T-helper 1 cell treated with Interleukin-12 subunit alpha and Interleukin-12 subunit beta and Interleukin-4 antibody, amounts not matched to agents 30 ng/mL and 1 ng/mL, for 36 hours (primary cell): Measurements from ENCODE around the gene NTM. TPM values are rescaled to one million over a fixed set of nuclear protein-coding genes. Genes with fewer than 3 reads are reported as not detected.
"Not testable (repeated sequence)": the region's sequence is repeated elsewhere in the genome, so short reads cannot be mapped to it uniquely, and the experiment has no call there.

Experiments used
- intact Hi-C: fragments of 100-400 bp; cut with micrococcal nuclease; formaldehyde crosslinking; loops from one replicate; pipeline ENCODE4 v1.15.1; 2024
- total RNA-seq: library from RNA; stranded (reverse); gene quantifications from 2 replicates; pipeline ENCODE4 v1.2.3, GENCODE V29; 2022

NTM gene
- total RNA-seq, 1 donor from 2014 or later, result not detected

DNA sequence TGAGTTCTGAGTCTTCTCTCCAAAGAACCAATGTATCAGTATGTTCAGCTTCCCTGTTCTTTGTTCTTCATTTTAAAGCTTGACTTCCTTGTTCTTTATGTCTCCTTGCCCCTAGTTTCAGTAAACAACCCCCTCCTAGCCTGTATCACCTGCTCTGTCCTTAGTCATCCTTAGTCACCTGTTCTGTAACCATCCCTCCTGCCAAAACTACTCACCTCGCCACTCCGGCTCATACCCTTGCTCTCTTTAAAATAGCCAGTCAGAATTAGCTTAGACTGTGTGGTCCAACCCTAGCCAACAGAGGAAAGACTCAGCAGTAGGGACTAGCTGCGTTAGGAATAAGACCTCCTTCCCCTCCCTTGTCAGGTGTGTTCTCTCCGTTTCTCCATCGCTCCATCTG, 127.3 kb downstream of the NTM start:
- intact Hi-C loops, result not testable (repeated sequence)

DNA sequence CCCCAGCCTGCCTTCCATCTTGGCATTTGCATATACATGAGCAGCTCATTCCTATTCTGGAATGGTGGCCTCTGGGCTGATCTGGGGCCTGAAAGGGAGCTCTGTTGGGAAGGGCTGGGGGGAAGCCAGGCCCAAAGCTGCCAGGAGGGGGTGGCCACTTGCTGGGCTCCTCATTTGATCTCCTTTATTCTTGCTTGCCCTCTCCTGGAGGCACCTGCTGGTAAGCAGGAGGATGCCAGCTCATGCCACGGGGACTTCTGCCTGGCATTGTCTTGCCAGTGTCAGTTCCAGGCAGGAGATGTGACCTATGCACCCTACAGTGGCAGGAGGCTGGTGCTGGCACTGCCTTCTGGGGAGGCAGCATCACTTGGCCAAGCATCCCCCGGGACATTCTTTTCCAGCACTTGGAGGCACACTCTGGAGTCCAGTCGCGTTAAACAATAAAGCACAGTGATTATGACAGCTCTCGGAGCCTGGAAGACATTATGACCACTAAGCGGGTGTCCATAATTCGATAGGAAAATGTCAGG, 128.3 kb downstream of the NTM start:
- intact Hi-C loops, result no loop called here

DNA sequence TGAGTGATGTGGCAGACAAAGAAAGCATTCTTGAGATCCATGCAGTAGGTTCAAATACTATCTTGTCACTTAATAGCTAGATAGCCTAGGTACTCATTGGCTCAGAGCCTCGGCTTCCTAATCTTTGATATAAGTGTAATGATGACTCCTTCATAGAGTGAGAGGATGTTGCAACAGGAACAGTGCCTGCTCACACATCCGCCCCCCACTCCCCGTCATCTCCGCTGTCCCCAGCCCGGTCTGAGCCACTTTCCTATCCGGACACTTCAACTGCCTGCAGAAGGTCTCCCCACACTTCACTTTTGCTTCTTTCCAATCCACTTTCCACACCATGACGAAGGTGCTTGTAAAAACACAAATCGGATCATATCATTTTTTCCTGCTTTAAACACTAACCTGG, 128.8 kb downstream of the NTM start:
- intact Hi-C loops, result no loop called here

DNA sequence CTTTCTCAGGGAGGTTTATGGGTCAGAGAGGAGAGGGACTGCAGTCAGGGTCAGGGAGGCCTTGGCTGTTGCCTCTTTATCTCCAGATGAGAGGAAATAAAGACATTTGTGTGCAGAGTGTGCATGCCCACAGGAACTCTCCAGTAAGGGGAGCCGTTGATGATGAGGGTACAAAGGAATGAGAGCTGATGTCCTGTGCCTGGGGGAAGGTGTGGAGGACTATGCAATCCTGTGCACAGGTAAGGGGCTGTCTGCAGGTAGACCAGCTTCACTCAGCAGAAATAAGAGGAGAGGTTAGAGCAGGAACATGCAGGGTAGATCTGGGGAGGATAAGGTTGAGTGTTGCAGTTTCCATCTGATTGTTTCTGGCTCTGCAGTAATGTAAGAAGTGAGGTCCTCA, 132.6 kb downstream of the NTM start:
- intact Hi-C loops, result no loop called here

DNA sequence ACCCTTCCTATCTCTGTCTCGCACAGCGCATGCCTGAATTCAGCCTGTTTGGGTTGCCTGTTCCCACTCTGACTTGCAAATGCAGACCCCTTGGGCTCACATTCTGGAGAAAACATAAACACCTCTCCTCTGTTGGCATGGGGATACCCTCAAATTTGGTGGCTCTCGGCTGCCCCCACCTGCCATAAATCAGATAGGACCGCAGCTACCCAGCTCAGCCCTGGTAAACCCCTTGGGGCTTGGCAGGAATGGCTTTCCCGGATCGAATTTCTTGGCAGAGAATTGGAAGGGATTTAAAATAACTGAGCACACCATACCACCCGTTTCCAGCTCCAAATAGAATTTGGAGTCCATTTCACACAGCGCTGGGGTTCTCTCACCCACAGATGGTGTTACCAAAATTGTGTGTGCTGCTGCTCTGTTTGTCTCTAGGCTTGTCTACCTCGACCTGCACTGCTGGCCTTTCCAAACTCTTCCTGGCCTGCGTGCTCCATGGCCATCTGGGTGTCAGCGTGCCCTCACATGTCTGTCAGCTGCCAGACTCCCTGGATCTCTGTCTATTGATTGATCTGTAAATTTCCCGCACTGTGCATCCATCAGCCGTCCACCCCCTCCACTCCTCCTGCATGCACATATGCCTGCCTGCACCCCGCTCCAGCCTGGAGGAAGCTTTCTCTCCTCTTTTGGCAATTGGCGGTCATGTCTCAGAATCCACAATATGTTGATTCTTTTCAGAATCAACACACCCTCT, 134.0 kb downstream of the NTM start:
- intact Hi-C loops, result no loop called here

DNA sequence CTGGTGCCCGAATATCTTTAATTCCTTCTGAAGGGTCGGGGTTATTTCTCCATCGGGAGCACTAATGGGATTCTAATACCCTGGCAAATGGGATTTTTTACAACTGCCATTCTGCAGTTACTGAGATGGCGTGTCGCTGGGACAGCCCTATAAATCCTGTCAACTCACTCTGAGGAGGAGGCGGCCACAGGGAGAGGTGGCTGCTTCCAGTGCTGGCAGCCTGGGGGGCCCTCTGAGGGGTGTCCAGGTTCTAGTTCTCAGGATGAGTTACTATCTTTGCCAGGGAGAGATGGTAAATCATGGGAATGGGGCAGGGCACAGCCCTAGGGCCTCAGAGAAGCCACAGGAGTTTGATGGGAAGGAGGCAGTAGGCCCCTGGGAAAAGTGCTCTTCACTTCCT, 135.9 kb downstream of the NTM start:
- intact Hi-C loops, result no loop called here

DNA sequence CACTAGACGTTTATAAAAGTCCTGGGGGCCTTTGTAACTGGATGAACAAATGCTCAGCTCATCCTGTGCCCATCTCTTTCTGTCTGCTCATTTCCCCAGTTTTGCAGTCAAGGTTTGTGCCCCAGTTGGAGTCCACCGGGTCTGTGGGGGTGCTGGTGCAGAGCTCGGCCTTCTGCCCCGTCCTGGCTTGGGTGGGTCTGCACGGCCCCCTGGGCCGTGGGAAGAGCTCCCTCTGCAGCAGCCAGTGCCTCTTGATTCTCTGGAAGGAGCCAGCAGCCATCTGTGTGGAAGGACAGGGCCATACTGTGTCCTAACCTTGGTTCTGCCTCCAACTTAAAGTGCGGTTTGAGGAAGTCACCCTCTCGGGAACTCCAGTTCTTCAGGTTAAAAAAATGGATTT, 140.2 kb downstream of the NTM start:
- intact Hi-C loops, result loop anchor here (5.0 kb wide), 1 partner anchor 448 kb away; no protein-coding TSS in a partner anchor

DNA sequence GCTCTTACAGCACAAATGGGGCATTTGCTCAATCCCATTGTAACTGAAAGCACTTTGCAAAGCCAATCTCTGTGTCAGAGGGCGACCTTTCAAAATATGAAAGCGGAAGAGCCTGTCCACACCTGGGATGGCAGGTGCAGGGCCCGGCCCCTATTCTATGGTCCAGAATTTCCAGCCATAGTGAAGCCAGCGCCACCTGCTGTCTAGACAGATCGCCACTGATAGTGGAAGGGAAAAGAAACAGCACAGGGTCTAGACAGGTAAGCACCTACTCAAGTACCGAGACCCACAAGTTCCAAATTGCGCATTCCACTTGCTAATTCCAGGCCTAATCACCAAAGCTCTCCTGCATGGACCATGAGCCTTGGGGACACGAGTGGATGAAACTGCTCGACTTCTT, 141.4 kb downstream of the NTM start:
- intact Hi-C loops, result loop anchor here (5.0 kb wide), 1 partner anchor 449 kb away; no protein-coding TSS in a partner anchor

DNA sequence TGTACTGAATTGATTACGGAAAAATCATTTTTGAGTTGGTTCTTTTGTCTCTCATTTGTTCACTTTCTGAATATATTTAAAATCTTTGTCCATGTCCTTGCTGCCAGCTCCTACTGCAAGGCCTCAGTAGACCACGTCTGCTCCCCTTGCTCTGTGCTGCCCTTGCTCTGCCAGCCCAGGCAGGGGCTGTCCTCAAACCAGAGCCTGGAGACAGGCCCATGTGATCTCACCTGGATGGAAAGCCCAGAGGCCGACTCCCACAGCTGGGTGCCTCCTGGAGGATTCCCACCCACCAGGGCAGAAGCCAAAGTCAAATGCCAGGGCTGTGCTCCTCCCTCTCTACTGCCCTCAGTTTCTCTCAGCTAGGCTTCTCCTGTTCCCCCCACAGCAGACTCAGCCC, 141.8 kb downstream of the NTM start:
- intact Hi-C loops, result loop anchor here (5.0 kb wide), 1 partner anchor 450 kb away; no protein-coding TSS in a partner anchor

DNA sequence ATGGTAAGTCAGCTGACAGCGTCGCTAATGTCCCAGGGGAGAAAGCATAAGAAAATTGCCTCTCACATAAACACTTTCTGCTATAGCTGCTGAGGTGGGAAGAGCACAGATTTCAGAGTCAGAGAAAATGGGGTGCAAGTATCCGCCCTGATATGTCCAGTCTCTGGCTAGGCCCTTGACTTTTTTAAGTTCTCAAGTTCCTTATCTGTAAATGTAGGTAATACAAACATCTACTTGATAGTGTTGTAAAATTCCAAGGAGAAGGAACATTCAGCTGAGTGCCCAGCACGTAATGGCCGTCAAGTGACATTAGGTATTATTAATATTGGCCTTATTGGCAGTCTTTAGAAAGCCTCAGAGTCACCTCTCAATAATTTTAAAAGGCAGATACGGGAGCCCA, 143.6 kb downstream of the NTM start:
- intact Hi-C loops, result loop anchor here (5.0 kb wide), 1 partner anchor 452 kb away; no protein-coding TSS in a partner anchor

DNA sequence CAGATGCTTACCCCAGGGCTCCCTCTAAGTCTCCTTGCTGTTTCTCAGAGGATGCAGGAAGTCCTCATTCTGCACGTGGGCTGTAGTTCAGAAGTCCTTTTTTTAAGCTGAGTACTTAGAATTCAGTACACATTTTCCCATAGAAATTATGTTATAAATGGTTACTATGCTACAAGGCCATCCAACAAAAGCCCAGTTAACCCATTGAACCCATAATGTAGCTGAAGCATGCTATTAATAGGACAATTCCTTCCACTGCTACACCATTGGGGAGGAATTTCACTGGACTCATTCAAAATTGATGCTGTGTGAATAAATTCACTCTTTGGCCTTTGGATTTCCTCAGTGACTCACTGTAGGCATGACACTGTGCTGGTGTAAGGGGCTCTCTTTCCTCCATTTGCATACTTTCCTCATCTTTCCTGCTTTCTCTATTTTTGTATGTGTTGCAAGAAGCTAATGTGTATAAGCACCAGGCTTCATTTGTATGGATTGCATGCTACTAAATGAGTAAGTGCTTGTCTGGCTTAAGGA, 148.0 kb downstream of the NTM start:
- intact Hi-C loops, result no loop called here

DNA sequence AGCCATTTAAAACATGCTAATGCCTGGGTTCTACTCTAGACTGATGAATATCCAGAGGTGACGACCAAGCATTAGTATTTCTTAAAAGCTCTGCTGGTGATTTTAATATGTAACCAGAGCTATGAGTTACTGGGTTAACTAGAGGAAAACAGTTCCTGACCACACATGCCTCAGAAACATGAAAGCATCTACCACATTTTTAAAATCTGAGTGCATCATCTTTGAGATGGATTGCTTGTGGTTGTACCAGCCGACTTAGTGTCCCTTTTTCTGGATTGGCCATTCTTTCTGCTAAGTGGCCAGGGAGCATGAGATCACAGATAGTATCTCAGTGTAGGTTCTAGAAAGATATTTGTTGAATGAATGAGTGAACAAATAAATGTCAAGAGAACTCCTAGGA, 152.4 kb downstream of the NTM start:
- intact Hi-C loops, result no loop called here

DNA sequence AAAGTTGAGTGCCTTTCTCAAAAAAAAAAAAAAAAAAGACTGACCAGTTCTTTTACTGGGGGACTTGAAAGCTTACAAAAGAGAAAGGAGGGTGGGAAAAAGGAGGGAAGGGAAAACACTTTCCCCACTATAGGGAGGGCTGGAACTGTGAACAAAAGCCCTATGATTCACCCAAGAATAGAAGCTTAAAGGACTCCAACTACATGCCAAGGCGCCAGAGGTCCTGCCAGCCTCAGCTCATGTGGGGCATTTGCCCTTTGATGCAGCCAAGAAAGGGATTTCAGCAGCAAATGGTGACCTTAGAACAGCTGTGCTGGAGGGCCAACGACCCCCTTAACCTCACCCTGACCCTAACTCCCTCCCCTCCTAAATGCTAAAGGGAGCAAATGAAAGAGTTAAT, 160.0 kb downstream of the NTM start:
- intact Hi-C loops, result no loop called here

DNA sequence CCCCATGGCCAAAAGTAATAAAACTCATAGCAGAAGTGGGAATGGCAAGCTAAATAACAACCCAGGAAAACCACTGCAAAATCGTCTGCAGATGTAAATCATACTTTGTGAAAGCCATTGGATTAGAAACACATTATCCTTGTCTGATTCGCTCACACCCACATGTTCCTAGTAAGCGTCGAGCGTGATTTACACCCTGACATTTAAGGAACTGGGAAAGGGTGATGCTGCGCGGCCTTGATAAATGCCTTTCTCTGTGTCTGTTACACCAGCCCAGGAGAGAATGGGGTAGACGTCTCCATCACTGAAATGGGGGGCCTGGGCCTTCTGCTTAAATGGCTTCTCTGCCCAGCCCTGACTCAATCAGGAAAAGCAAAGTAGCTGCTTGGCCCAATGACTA, 162.7 kb downstream of the NTM start:
- intact Hi-C loops, result no loop called here

DNA sequence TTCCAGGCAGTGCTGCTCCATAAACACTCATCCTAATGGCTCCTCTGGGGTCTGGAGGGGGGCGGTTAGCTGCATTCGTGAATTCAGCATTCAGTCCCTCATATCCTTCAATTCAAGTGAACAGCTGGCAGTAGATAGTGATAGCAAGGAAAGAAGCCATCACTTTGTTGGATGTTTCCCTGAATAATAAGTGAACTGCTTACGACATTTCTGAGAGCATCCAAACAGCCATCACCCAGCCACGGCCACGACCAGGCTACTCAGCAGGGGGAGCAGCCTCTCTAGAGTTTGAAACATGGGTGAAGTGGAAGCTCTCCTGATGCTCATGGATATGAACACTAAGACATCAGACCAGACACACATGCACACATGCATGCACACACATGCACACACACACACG, 163.6 kb downstream of the NTM start:
- intact Hi-C loops, result no loop called here

DNA sequence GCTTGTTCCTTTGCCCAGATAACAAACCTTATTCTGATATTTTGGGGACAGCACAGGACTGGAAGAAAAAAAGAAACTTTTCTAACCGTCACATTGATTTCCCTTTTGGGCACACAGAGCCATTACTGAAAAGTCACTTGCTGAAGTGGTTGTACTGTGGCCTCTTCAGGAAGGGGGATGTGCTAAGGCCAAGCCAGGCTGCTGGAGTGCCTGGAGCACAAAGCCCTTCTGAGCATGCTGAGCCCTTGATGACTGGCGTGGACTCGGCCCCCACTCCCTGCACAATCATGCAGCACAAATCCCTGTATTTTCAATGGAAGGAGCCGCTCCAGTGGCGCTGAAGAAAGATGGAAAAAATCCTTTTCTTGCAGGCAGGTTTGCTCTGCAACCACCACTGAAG, 164.2 kb downstream of the NTM start:
- intact Hi-C loops, result no loop called here

DNA sequence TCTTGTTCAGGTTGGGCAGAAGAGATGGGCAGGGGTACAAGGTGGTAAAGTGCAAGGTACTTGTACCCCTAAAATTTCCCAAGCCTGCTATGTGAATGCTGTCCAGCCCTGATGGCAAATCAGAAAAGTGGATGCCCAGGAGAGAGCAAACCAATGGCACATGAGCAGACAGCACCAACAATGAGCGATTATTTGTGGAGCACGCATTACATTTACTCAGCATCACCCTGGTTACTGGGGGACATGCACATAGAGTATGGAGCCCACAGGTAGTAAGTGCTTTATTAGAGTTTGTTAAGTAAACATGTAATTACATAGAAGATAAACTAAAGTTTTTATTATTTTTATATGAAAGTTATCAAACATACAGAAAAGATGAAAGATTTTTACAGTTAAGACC, 165.7 kb downstream of the NTM start:
- intact Hi-C loops, result no loop called here

DNA sequence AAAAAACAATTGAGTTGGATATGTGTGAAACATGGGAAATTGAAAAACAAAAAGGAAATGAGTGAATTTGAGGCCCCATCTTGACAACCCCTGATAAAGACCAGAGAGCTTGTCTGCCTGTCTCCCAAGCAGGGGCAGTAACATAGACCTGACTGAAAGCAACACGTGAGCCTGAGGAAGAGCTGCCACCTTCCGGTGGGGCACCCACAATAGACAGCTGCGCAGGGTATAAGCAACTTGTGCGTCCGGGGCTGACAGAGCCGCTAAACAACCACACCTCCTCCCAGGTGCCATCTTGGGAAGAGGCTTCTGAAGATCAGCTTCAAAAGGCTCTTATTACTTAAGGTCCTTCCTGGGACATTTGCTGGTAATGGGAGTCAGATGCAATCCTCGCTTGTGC, 166.8 kb downstream of the NTM start:
- intact Hi-C loops, result no loop called here

DNA sequence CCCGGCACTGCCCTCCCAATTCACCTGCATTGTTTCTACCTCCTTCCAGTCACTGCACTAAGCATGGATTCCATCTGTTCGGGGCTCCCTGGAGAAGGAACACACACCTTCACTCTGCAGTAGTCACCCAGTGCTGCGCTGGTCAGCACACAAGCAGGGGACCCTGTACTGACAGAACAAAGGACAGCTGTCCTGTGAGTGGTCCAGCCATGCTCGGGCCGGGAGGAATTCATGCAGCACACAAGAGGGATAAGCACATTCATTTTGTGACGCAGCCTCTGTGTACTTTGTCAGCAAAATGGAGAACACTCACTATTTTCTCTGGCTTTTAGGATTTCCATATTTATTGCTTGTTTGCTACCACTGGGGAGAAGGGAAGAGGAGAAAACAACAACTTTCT, 167.3 kb downstream of the NTM start:
- intact Hi-C loops, result no loop called here

DNA sequence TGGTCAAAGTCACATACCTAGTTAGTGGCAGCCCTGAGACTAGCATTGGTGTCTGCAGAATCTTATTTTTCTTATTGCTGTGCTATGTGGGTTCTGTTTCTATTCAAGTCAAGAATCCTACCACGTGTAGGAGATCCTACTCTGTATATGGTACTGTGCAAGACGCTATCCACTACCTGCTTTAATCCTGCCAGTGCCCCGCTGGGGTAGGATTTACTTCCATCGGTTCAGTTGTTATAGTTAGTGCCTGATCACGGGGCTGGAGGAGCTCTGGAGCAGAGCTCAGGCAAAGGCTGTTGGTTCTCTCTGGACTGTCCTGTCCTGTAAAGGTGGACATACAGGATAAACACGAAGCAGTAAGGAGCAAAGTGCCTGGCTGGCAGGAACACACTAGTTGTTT, 167.9 kb downstream of the NTM start:
- intact Hi-C loops, result no loop called here

DNA sequence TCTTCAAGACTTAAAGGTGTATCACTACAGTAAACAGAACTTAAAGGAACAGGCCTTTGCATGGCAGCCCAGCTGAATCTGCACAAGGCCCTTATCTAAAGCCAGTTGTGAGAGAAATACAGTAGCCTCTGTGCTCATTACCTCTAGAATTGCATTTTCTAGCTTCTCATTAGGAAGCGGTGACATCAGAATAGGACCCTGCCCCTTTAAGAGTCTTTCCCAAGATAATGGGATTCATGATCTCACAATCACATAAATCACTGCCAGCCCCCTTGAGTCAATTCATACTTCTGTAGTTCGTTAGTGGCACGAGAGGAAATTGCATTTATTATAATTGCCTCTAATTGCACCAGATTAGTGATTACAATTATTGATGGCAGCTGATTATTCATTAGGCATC, 170.3 kb downstream of the NTM start:
- intact Hi-C loops, result no loop called here

DNA sequence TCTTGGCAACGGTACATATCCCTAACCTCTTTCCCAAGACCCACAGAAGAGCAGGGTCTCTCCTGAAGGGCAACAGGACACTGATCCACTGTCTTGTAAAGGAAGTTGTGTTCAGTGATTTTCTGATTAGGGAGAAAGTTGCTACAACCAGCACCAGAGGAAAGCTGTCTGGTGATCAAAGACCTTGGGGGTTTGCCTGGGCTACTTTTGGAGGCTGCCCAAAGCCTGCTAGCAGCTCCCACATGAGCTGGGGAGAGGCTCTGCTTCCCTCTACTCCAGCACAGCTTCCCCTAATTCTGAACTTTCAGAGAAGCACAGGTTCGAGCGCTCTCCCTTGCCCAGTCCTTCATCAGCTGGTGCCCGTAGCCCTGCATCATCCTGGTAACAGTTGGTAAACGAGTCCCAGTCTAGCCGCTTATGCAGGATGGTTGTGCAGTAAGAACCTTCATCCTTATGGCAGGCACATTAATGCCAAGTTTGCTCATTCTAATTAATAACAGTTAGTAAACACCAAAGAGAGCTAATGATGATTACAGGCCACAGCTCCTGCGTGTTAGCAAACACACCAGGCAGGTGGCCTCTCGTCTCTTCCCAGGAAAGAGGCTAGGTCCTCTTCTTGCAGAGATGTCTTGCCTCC, 173.1 kb downstream of the NTM start:
- intact Hi-C loops, result no loop called here

DNA sequence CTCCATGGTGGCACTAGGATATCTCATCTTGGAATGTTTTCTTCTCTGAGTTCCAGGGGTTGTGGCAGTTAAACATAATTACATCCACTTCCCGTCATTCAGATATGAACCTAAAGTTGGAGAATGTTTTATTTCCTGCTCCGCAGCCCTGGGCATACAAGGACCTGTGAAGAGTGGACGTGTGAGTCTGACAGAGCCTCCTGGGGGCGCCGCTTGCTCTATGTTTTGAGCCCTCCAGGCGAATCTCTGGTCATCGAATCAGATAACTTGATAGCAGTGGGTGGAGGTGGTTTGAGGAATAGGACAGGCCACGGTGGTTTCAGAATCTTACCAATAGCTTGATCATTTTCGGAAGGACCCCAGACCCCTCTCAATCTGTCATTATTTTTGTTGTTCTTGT, 174.2 kb downstream of the NTM start:
- intact Hi-C loops, result no loop called here
